NCI-H748 treated with DMSO at 0.1 percent for 48 hours (cell line): ENCODE results near the gene PIK3CB.

Experiments used
- DNase-seq: peaks from one replicate; lab custom pipeline; 2025; lab: John Stamatoyannopoulos, UW

Gene PIK3CB

DNA sequence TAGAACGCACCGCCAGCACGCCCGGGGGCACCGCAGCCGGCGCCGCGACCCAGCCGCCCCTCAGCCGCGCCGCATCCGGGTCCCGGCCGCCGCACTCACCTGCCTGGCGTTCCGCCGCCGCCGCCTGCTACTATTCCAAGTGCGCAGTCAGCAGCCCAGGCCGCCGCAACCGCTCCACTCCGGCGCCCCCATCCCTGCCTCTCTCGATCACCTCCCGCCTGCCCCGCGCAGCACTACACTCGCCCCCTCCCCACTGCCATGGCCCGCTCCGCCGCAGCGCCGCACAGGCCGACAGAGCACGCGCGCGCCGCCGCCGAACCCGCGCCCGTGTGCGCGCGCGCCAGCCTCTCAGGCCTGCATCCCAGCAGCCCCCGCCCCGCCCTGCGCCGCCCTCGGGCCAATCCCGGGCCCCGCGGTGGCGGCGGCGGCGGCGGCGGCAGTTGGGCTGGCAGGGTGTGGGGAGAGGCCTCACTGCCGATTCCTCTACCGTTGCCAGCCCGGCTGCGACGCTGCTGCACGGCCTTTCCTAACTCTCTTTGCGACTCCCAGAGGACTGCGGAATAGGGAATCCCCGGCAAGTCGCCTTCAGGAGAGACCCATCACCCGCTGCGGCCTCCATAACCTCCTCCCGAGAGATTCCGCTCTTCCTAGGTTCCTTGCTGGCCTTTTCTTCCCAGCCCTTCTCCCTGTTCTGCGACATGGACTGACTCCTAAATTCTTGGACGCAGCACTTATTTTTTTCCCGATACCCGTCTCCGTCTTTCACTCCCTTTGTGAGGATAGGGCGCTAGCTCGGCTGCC is at the start of gene PIK3CB:
Gene PIK3CB (minus strand): TSS at position 333 of the 801 bp plus-strand sequence. CDS start 75,585 bp downstream, outside the sequence.
- peak; percentile 61 for DNase-seq

DNA sequence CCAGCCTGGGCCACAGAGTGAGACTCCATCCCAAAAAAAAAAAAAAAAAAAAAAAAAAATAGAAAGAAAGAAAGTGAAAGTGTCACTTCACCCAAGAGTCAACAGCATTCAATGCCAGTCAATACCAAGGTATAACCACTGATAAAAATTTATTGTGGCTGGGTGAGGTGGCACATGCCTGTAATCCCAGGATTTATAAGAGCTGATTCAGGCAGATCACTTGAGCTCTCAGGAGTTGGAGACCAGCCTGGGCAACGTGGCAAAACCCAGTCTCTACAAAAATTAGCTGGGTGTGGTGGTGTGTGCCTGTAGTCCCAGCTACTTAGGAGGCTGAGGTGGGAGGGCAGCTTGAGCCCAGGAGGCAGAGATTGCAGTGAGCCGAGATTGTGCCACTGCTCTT is 46.5 kb upstream of the PIK3CB start:
- no peak for DNase-seq

DNA sequence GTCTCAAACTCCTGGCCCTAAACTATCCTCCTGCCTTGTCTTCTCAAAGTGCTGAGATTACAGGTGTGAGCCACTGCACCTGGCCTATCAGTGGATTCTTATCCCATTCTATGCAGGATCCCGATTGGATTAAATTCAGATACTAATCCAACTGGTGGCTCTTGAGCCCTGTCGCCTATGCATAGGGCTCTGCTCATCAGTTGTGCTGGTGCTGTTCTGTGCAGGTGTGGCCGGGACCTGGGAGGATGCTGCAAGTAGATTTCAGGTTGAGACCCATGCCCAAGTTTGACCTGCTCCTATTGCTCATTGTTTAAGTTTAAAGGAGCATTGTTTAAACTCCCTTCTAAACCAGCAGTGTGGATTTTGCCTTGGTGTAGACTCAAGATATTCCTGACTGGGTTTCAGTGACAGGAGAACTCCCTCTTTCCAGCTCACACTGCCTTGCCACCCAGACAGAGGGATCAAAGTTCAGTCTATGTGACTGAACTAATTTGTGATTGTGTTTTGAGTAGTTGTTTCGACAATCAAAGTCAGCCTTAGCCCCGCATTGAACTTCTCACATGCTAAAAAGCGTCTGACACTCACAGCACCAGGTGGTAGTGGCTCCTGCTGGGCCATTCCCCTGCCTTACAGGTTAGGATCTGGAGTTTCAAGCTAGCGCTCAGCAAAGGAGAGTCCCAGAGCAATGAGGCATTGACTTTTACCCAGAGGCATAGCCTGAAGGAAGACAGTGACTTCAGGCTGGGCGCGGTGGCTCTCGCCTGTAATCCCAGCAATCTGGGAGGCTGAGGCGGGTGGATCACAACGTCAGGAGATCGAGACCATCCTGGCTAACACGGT is 45.0 kb upstream of the PIK3CB start:
- DNase-seq, result no peak

DNA sequence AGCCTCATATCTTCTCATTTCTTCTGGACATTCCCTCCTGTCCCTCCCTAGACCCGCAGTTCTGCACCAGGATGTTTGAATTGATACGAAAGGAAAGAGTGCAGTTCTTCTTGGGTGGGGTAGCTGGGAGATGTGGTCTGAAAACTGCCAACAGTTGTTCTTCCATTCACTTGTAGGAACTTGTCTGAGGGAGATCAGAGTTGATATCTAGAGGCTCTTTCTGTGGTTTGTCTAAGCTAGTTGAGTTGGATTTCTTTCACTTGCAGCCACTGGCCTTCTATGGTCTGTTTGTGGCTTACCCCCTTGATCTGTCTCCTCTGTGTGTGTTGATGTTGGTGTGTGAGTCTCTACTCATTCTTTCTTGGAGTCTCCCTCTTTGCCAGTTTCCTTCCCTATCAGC is 42.5 kb upstream of the PIK3CB start:
- DNase-seq, result no peak

DNA sequence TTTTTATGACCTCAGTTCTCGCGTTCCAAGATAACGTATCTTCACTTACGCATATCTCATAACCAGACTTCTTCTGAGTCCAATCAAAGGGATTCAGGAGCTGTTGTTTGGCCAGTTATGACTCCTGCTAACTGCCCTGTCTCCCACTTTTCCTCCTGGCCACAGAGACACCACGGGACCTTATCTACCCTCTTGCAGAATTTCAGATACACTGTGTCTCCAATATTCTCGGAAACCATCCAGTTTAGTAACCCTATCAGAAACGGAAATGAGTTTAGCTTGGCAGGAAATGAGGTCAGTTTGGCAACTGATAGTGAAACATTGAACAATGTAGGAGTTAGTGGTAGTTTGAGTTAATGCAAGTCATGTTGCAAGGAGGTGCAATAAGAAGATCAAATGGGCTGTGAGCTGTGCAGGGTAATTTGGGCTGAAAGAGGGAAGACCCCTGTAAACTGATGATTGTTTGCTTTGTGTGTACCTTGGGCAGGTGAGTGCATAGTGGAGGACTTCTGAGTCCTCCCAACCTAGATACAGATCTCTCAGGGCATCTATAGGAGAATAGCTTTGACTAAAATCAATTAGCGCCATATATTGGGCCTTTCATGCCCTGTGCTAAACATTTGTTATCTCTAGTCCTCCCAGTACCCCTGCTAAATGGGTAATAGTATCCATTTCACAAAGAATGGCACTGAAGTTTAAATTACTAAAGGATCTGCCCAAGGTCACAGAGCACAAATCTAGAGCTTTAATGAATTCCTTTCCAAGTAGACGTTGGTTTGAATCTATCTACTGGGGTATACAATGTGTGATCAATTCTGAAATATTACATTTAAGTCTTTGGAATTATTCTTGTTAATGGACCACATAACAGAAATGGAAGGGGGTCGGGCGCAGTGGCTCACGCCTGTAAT is 41.3 kb upstream of the PIK3CB start:
- DNase-seq, result no peak

DNA sequence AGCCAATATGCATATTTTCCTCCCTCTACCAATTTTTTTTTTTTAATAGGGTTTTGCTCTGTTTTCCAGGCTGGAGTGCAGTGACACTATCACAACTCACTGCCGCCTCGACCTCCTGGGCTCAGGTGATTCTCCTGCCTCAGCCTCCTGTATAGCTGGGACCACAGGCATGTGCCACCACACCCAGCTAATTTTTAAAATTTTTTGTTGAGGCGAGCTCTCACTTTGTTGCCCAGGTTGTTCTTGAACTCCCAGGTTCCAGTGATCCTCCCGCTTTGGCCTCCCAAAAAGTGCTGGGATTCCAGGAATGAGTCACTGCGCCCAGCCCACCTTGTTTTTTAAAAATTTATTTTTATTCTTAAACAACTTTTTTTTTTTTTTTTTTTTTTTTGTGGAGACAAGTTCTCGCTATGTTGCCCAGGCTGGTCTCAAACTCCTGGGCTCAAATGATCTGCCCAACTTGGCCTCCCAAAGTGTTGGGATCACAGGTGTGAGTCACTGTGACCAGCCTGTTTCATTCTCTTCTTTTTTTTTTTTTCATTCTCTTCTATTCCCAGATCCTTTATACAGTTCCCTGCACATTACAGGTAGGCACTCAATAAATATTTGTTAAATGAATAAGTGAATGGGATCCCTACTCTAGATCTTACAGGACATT is 40.5 kb upstream of the PIK3CB start:
- no peak for DNase-seq

DNA sequence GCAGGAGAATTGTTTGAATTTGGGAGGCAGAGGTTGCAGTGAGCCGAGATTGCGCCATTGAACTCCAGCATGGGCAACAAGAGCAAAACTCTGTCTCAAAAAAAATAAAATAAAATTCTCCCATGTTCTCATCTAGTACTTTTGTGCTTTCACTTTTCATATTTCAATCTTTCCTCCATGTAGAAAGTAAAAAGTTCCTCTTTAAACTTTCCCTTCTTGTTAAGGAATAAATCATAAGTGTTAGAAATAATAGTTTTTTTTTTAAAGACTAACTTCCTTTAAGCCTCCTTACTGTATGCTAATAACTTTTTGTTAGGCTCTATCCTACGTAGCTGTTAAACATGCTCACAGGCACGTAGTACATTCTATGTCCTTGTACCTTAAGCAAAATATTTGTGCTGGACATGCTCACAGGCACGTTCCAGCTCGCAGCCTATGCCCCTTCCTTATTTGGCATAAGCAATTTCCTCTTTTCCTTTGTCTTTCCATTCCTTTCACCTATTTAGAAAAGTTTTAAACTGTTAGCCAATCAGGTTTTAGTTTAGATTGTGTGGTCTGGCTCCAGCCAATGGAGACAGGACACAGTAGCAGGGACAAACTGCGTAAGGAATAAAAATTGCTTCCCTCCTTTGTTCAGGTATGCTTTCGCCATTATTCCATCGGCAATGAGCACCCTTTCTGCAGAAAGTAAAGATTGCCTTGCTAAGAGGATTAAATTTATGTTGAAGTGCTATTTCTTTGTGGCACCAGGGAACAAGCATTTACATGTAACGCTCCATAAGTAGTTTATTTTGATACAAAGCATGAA is 38.9 kb upstream of the PIK3CB start:
- no peak for DNase-seq

DNA sequence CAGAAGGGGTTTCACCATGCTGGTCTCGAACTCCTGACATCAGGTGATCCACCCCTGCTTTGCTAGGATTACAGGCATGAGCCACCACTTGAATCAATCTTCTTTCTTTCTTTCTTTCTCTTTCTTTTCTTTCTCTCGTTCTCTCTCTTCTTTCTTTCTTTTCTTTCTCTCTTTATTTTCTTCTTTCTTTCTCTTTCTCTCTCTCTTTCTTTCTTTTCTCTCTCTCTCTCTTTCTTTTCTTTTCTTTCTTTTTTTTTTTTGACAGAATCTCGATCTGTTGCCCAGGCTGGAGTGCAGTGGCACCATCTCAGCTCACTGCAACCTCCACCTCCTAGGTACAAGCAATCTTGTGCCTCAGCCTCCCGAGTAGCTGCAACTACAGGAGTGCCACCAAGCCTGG is 37.9 kb upstream of the PIK3CB start:
- DNase-seq, result no peak

DNA sequence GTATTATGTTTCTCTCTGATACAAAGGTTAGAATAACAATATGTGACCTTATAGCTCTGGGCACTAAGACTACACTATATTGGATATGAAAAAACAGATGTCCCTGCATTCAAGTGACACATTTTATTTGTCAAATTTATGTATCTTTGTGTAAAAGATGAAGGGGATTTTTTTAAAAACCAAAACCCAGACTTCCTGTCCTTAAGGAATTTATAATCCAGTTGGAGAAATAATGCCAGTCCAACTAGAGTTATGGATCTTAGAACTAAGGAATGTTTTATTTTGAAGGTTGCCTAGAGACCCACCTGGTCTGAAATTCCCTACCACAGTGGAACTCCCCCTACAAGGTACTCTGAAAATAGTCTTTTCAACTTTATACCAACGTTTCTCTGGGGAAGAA is 33.3 kb upstream of the PIK3CB start:
- DNase-seq, result no peak

DNA sequence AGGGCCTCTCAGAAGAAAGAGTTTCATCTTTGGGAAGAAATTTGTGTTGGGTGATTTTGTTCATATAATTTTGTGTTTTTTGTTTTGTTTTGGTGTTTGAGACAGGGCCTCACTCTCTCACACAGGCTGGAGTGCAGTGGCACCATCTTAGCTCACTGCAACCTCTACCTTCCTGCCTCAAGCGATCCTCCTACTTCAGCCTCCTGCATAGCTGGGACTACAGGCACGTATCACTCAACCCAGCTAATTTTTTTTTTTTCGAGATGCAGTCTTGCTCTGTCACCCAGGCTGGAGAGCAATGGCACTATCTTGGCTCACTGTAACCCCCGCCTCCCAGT is 29.0 kb upstream of the PIK3CB start:
- DNase-seq, result no peak

DNA sequence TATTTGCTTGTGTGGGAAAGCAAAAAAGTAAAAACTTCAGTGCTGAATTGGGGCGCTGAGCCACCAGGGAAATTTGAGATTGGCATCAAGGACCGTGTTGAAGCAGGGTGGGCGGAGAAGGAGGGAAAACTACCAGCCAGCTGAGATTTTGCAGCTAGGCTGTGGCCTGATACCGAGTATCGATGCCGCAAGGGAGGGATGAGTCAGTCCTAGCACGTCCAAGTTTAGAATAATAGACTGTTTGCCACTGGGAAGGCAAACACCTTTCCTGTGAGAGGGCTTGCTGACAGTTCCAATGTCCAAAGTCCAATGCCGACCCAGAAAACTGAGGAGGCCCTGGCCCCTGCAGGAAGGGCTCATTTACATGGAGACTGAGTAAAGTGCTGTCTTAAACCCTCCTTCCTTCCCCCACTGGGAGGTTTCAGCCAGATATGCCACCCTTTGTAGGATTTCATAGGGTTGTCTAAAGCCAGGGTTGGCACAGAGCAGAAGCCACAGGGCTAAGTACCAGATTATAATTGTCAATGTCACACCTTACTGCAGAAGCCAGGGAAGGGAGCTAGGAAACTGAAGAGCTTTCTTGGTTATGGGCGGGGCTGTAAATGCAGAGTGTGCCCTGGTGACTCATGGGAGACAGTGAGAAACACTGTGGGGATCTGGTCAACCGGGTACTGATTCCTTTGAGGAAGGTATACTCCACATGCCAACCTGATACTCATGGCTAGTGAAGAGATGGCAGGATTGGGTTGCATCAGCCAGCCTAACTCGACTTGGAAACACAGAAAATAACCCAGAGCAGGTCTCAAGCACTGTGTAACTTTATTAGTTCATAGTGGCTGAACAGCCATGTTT is 28.4 kb upstream of the PIK3CB start:
- DNase-seq, result no peak

DNA sequence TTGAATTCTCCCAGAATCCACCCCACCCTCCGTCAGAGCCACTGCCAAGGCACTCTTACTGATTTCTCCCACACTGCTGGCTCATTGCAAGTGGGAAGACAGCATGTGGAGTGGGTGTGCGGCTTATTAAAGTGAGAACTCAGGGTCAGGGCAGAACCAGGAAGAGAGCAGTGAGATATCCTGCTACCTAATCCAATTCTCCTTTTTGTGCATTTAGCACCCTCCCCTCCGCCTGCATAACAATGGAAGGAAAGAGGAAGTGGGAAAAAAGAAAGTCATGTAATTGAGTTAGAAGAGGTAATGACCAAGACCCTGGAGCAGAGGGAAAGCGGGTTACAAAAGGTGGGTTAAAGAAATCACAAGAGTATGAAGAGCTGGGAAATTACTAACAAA is 27.8 kb upstream of the PIK3CB start:
- DNase-seq, result no peak

DNA sequence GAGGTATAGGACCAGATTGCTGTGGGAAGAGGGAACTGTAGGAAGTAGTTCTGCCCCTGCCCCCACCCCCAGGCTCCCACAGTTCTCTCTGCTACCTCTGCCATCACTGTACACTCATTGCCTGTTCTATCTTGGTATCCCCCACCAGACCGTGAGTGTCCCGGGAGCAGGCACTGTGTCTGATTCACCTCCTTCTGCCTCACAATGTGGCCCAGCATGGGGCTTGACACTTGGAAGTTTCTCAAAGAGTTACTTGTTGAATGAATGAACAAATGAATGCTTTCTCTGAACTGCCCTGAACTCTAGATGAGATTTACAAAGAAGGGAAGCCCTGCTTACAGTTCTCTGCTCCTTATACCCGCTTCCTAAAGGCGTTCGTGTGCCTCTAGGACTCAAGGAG is 27.1 kb upstream of the PIK3CB start:
- DNase-seq, result no peak

DNA sequence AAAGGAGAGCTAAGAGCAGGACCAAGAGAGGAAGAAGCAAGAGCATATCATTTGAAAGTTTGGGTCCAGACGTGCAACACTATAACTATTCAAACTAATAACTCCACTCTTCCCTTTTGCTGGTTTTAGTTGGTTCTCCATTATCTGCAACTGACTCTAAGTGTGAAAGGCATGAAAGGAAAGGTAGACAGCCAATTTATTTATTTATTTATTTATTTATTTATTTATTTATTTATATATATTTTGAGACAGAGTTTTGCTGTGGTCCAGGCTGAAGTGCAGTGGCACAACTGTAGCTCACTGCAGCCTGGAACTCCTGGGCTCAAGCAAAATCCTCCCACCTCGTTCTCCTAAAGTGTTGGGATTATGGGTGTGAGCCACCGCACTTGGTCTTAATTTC is 22.1 kb upstream of the PIK3CB start:
- DNase-seq, result no peak

DNA sequence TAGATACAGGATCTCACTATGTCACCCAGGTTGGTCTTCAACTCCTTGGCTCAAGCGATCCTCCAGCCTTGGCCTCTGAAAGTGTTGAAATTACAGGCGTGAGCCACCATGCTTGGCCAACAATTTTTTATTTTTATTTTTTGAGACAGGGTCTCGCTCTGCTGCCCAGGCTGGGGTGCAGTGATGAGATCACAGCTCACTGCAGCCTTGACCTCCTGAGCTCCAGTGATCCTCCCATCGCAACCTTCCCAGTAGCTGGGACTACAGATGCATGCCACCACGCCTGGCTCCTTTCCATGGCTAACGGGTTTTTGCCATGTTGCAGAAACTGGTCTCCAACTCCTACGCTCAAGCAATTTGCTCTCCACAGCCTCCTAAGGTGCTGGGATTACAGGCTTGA is 20.2 kb upstream of the PIK3CB start:
- DNase-seq, result no peak

DNA sequence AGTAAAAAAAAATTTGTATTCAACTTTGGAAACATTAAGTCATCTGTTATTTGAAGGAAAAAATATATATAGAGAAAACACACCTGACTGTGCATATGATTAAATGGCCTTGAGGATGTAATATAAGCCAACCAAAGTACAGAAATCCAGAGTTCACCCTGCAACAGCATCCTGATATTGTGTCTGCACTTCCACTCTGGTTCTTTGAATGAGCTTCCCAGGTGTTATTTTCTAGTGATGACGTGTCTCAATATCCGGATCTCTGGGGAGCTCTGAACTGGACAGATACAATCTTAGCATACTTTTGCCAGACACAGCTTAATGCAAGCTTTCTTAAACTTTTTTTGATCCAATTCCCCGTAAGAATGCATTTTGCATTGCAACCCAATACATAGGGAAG is 19.5 kb upstream of the PIK3CB start:
- DNase-seq, result no peak

DNA sequence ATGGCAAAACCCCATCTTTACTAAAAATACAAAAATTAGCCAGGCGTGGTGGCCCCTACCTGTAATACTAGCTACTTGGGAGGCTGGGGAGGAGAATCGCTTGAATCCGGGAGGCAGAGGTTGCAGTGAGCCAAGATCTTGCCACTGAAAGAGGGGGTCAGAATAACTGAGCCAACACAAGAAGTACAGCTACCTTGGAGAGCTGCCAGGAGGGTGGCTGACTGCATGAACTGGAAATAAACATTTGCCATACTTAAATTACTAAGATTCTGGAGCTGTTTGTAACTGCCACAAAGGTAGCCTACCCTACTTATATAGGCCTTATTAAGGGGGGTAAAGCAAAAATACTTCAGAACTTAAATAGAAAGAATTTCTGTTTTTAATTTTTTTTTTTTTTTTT is 15.4 kb upstream of the PIK3CB start:
- no peak for DNase-seq

DNA sequence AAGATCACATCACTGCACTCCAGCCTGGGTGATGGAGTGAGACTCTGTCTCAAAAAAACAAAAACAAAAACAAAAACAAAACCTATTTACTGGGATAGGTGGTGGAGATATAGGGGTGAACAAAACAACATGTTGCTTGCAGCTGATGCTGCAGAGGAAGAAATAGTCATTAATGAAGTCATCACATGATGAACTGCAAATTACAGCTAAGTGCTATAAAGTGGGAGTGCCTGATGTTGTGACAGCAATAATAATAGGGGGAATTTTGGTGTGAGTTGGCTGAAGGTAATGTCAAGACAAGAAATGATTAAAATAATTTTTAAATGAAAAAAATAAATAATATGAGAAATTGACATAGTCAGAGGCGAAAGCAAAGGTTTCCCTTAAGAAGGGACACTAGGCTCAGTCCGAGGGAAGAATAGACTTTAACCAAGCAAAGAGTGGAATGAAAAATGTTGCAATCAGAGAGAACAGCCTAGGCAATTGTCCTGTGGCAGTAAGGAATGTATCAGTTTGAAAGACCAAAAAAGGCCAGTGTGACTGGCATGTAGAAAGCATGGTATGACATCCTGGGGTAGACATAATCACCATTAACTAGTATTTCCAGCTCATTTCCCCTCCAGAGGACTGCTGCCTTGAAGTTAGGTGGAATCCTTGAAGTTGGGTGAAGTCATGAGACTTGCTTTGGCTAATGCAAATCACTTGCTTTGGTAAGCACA is 14.7 kb upstream of the PIK3CB start:
- DNase-seq, result no peak

DNA sequence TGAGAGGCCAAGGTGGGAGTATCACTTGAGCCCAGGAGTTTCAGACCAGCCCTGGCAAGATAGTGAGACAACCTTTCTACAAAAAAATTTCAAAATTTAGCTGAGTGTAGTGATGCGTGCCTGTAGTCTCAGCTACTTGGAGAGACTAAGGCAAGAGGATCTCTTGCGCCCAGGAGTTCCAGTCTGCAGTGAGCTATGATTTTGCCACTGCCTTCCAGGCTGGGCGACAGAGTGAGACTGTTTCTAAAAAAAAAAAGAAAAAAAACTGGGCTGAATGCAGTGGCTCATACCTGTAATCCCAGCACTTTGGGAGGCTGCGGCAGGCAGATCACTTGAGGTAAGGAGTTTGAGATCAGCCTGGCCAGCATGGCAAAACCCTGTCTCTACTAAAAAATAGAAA is 14.0 kb upstream of the PIK3CB start:
- no peak for DNase-seq
